HUDEP-2 (cell line): Measurements from ENCODE around the gene ZNF185.

ENCODE experiments used
- DNase-seq, 76 experiments: peaks; one replicate each; lab custom pipeline; 2025; ENCODE audit not compliant: unreplicated experiment in 76 of 76; lab: John Stamatoyannopoulos, UW

ZNF185 gene

GRCh38 chrX:152915541-152916241 lies 17.8 kb downstream of the ZNF185 start:
- peak in 18 of 76 experiments; percentile 0 to 48 (median 3) for DNase-seq

GRCh38 chrX:152917656-152918579 lies 20.1 kb downstream of the ZNF185 start:
- no peak for DNase-seq

GRCh38 chrX:152918707-152919106 lies 20.8 kb downstream of the ZNF185 start:
- no peak for DNase-seq

GRCh38 chrX:152923599-152923998 lies 25.7 kb downstream of the ZNF185 start:
- no peak for DNase-seq

- no peak for DNase-seq
These were observed 28.0 kb downstream of the ZNF185 start for GRCh38 chrX:152925835-152926234.

- peak in 52 of 76 experiments; percentile 1 to 66 (median 20) for DNase-seq
These were observed 28.4 kb downstream of the ZNF185 start for GRCh38 chrX:152926279-152926678.

GRCh38 chrX:152926923-152927322 lies 29.1 kb downstream of the ZNF185 start:
- DNase-seq = no peak

- DNase-seq = no peak
These were observed 30.2 kb downstream of the ZNF185 start for GRCh38 chrX:152927858-152928760.

GRCh38 chrX:152928761-152929400 lies 31.0 kb downstream of the ZNF185 start:
- no peak for DNase-seq

GRCh38 chrX:152929898-152930297 lies 32.0 kb downstream of the ZNF185 start:
- DNase-seq = no peak

- DNase-seq = no peak
These were observed 32.6 kb downstream of the ZNF185 start for GRCh38 chrX:152930516-152930915.

- no peak for DNase-seq
These were observed 34.3 kb downstream of the ZNF185 start for GRCh38 chrX:152932144-152932543.

- DNase-seq = no peak
These were observed 34.8 kb downstream of the ZNF185 start for GRCh38 chrX:152932598-152933175.

GRCh38 chrX:152936306-152936705 lies 38.4 kb downstream of the ZNF185 start:
- no peak for DNase-seq

GRCh38 chrX:152937236-152937635 lies 39.4 kb downstream of the ZNF185 start:
- no peak for DNase-seq

- peak in 74 of 76 experiments; percentile 3 to 89 (median 78) for DNase-seq
These were observed 43.6 kb downstream of the ZNF185 start for GRCh38 chrX:152941328-152942076.

- no peak for DNase-seq
These were observed 44.2 kb downstream of the ZNF185 start for GRCh38 chrX:152942077-152942442.

- DNase-seq = no peak
These were observed 46.0 kb downstream of the ZNF185 start for GRCh38 chrX:152943826-152944225.
